Uterus (tissue), 2 donors: ENCODE results near the gene MRPL21.

Experiments
- POLR2A ChIP-seq, 2 donors: fragments of 450-650 bp; IDR thresholded peaks; one replicate each; pipeline ENCODE4 v1.6.1; 2016; ENCODE audit warnings: antibody characterized with exemption in 2 of 2, mild to moderate bottlenecking in 1 of 2, moderate library complexity in 1 of 2
- TF ChIP-seq, protein P1 (sequence below), 4 experiments: fragments of 200-600 bp in 2 of 4; fragments of 450-650 bp in 2 of 4; sonication (generic) in 2 of 4; IDR thresholded peaks; one replicate each; pipeline ENCODE4 v1.5.1; 2016 to 2019; ENCODE audit warnings: antibody characterized with exemption in 4 of 4, mild to moderate bottlenecking in 2 of 4, moderate library complexity in 1 of 4

DNA sequence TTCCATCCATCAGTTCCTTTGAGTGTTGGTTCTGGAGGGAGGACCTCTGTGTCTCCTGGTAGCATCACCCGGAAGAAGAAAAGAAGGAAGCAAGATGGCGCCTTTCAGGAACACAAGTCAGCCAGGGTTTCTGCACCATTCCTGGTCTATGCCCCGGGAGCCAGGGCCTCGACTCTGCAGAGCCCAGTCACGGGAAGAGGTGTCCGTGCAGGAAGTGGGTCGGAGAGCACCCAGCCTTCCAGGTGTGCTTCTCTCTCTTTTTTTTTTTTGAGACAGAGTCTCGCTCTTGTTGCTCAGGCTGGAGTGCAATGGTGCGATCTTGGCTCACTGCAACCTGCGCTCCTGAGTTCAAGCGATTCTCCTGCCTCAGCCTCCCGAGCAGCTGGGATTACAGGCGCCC, 21.2 kb downstream of the MRPL21 start:
- TF ChIP-seq, protein P1, sequence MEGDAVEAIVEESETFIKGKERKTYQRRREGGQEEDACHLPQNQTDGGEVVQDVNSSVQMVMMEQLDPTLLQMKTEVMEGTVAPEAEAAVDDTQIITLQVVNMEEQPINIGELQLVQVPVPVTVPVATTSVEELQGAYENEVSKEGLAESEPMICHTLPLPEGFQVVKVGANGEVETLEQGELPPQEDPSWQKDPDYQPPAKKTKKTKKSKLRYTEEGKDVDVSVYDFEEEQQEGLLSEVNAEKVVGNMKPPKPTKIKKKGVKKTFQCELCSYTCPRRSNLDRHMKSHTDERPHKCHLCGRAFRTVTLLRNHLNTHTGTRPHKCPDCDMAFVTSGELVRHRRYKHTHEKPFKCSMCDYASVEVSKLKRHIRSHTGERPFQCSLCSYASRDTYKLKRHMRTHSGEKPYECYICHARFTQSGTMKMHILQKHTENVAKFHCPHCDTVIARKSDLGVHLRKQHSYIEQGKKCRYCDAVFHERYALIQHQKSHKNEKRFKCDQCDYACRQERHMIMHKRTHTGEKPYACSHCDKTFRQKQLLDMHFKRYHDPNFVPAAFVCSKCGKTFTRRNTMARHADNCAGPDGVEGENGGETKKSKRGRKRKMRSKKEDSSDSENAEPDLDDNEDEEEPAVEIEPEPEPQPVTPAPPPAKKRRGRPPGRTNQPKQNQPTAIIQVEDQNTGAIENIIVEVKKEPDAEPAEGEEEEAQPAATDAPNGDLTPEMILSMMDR (IDR thresholded peaks at IDR 0.05): no peak
- no peak for TF ChIP-seq POLR2A (IDR thresholded peaks at IDR 0.05)
